Panc1 (cell line): ENCODE results near the gene ADAMTS15. TPM values are rescaled to one million over a fixed set of nuclear protein-coding genes. Genes with fewer than 3 reads are reported as not detected.

Experiments
- ATAC-seq: fragments of 200-7000 bp; cut with Tn5 transposase; 2 replicates; pipeline ENCODE4 v1.9.1; 2020; ENCODE audit warnings: mild to moderate bottlenecking, moderate library complexity
- BruUV-seq: library from RNA; stranded (reverse); fragments of 400-500 nt; replicated peaks from 2 replicates; lab custom pipeline; 2021; lab: Mats Ljungman, UMichigan
- CTCF ChIA-PET: fragments of 300-600 bp; sonication (Branson Sonifier 250); formaldehyde crosslinking; loops from one replicate; lab custom pipeline; 2022; ENCODE audit warnings: antibody characterized with exemption; lab: Charles Lee
- POLR2A ChIA-PET: fragments of 300-600 bp; sonication (Branson Sonifier 250); formaldehyde crosslinking; loops from one replicate; lab custom pipeline; 2022; ENCODE audit warnings: antibody characterized with exemption; lab: Charles Lee
- DNase-seq: peaks from one replicate; pipeline ENCODE4 v3.0.0-alpha.2; 2010; ENCODE audit warnings: low read depth, low spot score
- H3K27ac ChIP-seq: 2 replicates; pipeline ENCODE4 v1.5.1; 2011; ENCODE audit warnings: mild to moderate bottlenecking, low read length, inconsistent platforms
- H3K27me3 ChIP-seq: fragments of 200-500 bp; sonication (Bioruptor generic); 2 replicates; pipeline ENCODE4 v1.6.0; 2014; ENCODE audit warnings: low read length, inconsistent platforms; ENCODE audit not compliant: control insufficient read depth, insufficient read depth
- H3K36me3 ChIP-seq: fragments of 200-500 bp; sonication (Bioruptor generic); 2 replicates; pipeline ENCODE4 v1.5.1; 2014; ENCODE audit warnings: inconsistent platforms, mild to moderate bottlenecking, low read length, moderate library complexity; ENCODE audit not compliant: control insufficient read depth, insufficient read depth
- H3K4me1 ChIP-seq: 2 replicates; pipeline ENCODE4 v1.5.1; 2011; ENCODE audit warnings: inconsistent platforms, mild to moderate bottlenecking, low read length, moderate library complexity; ENCODE audit not compliant: control insufficient read depth, insufficient read depth
- H3K4me3 ChIP-seq, 2 experiments: 2 replicates each; pipeline ENCODE4 v1.5.1; 2011 to 2012; ENCODE audit warnings: low read depth in 2 of 2, low read length in 2 of 2, mild to moderate bottlenecking in 2 of 2, inconsistent platforms in 1 of 2, moderate library complexity in 1 of 2
- H3K9me3 ChIP-seq: fragments of 200-500 bp; sonication (Bioruptor generic); 2 replicates; pipeline ENCODE4 v1.5.1; 2014; ENCODE audit warnings: low read depth, mild to moderate bottlenecking, inconsistent platforms, low read length, moderate library complexity; ENCODE audit not compliant: control insufficient read depth, insufficient read depth
- CTCF ChIP-seq: fragments of 450-650 bp; IDR thresholded peaks from 2 replicates; pipeline ENCODE4 v1.5.1; 2017; ENCODE audit warnings: mild to moderate bottlenecking
- POLR2AphosphoS5 ChIP-seq: IDR thresholded peaks from 2 replicates; pipeline ENCODE4 v1.6.1; 2012; ENCODE audit warnings: mild to moderate bottlenecking, low read depth, low read length, moderate library complexity
- REST ChIP-seq, 2 experiments: IDR thresholded peaks; 2 replicates each; pipeline ENCODE4 v1.6.1; 2011 to 2012; ENCODE audit warnings: low read depth in 2 of 2, control low read depth in 1 of 2, low read length in 1 of 2, mild to moderate bottlenecking in 1 of 2, moderate library complexity in 1 of 2; ENCODE audit not compliant: insufficient read depth in 1 of 2
- SIN3A ChIP-seq: IDR thresholded peaks from 2 replicates; pipeline ENCODE4 v1.6.1; 2012; ENCODE audit warnings: low read depth, mild to moderate bottlenecking, low read length, moderate library complexity, borderline replicate concordance; ENCODE audit not compliant: insufficient read depth
- TCF7L2 ChIP-seq: IDR thresholded peaks from 2 replicates; pipeline ENCODE4 v1.6.1; 2011; ENCODE audit warnings: mild to moderate bottlenecking, low read depth, low read length, inconsistent platforms
- in situ Hi-C: cut with HindIII; loops from 2 replicates; pipeline ENCODE4 v1.10.0; 2016; ENCODE audit warnings: low sequenced_read_pairs, low pct_unique_long_range_greater_than_20kb
- intact Hi-C: fragments of 100-400 bp; cut with micrococcal nuclease; formaldehyde crosslinking; loops from one replicate; pipeline ENCODE4 v1.10.0; 2022; ENCODE audit not compliant: unreplicated experiment
- total RNA-seq: library from RNA; stranded (reverse); gene quantifications from one replicate; pipeline ENCODE4 v1.2.1, GENCODE V29; 2021; ENCODE audit not compliant: unreplicated experiment

The ADAMTS15 gene
- total RNA-seq, 1 experiment from 2014 or later = 39.9 TPM

GRCh38 chr11:130477586-130478203 is 29.2 kb downstream of the ADAMTS15 start:
- intact Hi-C loops = no loop called here
- no peak for TF ChIP-seq SIN3A
- in situ Hi-C loops = no loop called here
- peak overlapping the region; percentile 76 for H3K27ac ChIP-seq
- H3K9me3 ChIP-seq = no peaks in the 10 kb centered on the region
- CTCF ChIA-PET = no interaction called here
- no peaks in the 10 kb centered on the region for H3K27me3 ChIP-seq
- DNase-seq (no peak), ATAC-seq (peak; percentile 9; the same call in 1 of the 2 replicates)
- peaks cover 20% of the 10 kb centered on the region for H3K4me1 ChIP-seq
- BruUV-seq = no TSS peak
- POLR2A ChIA-PET = no interaction called here
- H3K36me3 ChIP-seq = no peaks in the 10 kb centered on the region
- no peak overlapping the region for H3K4me3 ChIP-seq

- in situ Hi-C loops (no loop called here), intact Hi-C loops (no loop called here)
- peak; percentile 79 for ATAC-seq
- CTCF ChIA-PET = no interaction called here
- peak overlapping the region; percentile 76 for H3K27ac ChIP-seq
- peak; percentile 25 for DNase-seq
- H3K27me3 ChIP-seq = no peaks in the 10 kb centered on the region
- POLR2A ChIA-PET = no interaction called here
- TF ChIP-seq SIN3A (no peak), REST (IDR thresholded peaks at IDR 0.05; ENCODE audit: insufficient read depth in 1 of 2, low read depth in 2 of 2, low read length in 1 of 2) (no peak), POLR2AphosphoS5 (no peak), TCF7L2 (no peak), CTCF (no peak)
- no peak overlapping the region for H3K4me3 ChIP-seq
- H3K4me1 ChIP-seq = peaks cover 20% of the 10 kb centered on the region
- H3K36me3 ChIP-seq = no peaks in the 10 kb centered on the region
- no peaks in the 10 kb centered on the region for H3K9me3 ChIP-seq
- no TSS peak for BruUV-seq
These were observed 29.8 kb downstream of the ADAMTS15 start for GRCh38 chr11:130478204-130478701.

GRCh38 chr11:130478881-130479280 is 30.4 kb downstream of the ADAMTS15 start:
- POLR2A ChIA-PET = no interaction called here
- DNase-seq (no peak), ATAC-seq (peak; percentile 27; the same call in 1 of the 2 replicates)
- Histone ChIP-seq H3K36me3 (no peaks in the 10 kb centered on the region), H3K27ac (peak overlapping the region; percentile 76), H3K4me3 (no peak overlapping the region), H3K27me3 (no peaks in the 10 kb centered on the region), H3K4me1 (peaks cover 20% of the 10 kb centered on the region), H3K9me3 (no peaks in the 10 kb centered on the region)
- no TSS peak for BruUV-seq
- CTCF ChIA-PET = no interaction called here
- in situ Hi-C loops (no loop called here), intact Hi-C loops (no loop called here)
- no peak for TF ChIP-seq POLR2AphosphoS5
- TF ChIP-seq CTCF = no peak
- no peak for TF ChIP-seq SIN3A
